A549 (cell line): Measurements from ENCODE around the gene SGPL1.

Experiments
- BHLHE40 ChIP-seq: IDR thresholded peaks from 2 replicates; pipeline ENCODE4 v1.6.1; 2012; ENCODE audit warnings: low read depth, low read length, inconsistent platforms
- HDAC2 ChIP-seq: fragments of 200-600 bp; sonication (generic); IDR thresholded peaks from 2 replicates; pipeline ENCODE4 v1.6.1; 2016
- JUN ChIP-seq, 2 experiments: fragments of >200 bp; sonication (Bioruptor Twin); formaldehyde crosslinking; IDR thresholded peaks; 2 replicates in 1 of 2; 3 replicates in 1 of 2; pipeline ENCODE4 v1.6.1; 2016 to 2017
- SMC3 ChIP-seq: fragments of >200 bp; sonication (Bioruptor Twin); formaldehyde crosslinking; IDR thresholded peaks from 3 replicates; pipeline ENCODE4 v1.6.1; 2018; ENCODE audit warnings: inconsistent platforms
- TF ChIP-seq, protein P1 (sequence below): fragments of >200 bp; sonication (Bioruptor Twin); formaldehyde crosslinking; IDR thresholded peaks from 3 replicates; pipeline ENCODE4 v1.5.1; 2016

DNA sequence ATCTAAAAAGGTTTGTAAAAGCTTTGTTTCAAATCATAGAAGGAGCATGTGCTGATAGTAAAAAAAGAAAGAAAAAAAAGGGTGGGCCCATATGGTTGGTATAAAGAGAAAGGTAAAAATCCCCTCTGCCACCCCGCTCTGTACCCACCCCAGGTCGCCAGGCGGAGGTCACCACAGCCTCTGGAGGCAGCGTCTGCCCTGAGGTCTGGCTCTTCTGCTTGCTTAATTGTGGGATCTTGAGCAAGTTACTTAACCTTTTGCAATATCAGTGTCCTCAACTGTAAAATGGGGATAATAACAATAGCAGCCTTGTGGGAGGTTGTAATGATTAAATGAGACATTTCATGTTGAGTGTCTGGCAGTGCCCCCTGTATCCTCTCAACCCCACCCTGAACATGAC, 83.3 kb downstream of the SGPL1 start:
- TF ChIP-seq, protein P1, sequence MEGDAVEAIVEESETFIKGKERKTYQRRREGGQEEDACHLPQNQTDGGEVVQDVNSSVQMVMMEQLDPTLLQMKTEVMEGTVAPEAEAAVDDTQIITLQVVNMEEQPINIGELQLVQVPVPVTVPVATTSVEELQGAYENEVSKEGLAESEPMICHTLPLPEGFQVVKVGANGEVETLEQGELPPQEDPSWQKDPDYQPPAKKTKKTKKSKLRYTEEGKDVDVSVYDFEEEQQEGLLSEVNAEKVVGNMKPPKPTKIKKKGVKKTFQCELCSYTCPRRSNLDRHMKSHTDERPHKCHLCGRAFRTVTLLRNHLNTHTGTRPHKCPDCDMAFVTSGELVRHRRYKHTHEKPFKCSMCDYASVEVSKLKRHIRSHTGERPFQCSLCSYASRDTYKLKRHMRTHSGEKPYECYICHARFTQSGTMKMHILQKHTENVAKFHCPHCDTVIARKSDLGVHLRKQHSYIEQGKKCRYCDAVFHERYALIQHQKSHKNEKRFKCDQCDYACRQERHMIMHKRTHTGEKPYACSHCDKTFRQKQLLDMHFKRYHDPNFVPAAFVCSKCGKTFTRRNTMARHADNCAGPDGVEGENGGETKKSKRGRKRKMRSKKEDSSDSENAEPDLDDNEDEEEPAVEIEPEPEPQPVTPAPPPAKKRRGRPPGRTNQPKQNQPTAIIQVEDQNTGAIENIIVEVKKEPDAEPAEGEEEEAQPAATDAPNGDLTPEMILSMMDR: no peak
- TF ChIP-seq SMC3 (no peak), JUN (IDR thresholded peaks at IDR 0.05) (no peak), BHLHE40 (no peak), HDAC2 (no peak)
